Fibroblast of skin of right quadriceps (primary cell): ENCODE measurements around the gene CD248.
"Not testable (repeated sequence)": the region's sequence is repeated elsewhere in the genome, so short reads cannot be mapped to it uniquely, and the experiment has no call there.

Experiments used
- DNase-seq: peaks from one replicate; pipeline ENCODE4 v3.0.0-alpha.2; 2013

CD248 gene

GRCh38 chr11:66316849-66317251 is at the start of gene CD248:
CD248 (minus strand) TSS chr11:66317044; CDS start chr11:66317027, 17 bp downstream.
- DNase-seq = peak; percentile 94

GRCh38 chr11:66365711-66366619 is 49.1 kb upstream of the CD248 start:
- no peak for DNase-seq

GRCh38 chr11:66365166-66365565 is 48.3 kb upstream of the CD248 start:
- DNase-seq = no peak

DNA sequence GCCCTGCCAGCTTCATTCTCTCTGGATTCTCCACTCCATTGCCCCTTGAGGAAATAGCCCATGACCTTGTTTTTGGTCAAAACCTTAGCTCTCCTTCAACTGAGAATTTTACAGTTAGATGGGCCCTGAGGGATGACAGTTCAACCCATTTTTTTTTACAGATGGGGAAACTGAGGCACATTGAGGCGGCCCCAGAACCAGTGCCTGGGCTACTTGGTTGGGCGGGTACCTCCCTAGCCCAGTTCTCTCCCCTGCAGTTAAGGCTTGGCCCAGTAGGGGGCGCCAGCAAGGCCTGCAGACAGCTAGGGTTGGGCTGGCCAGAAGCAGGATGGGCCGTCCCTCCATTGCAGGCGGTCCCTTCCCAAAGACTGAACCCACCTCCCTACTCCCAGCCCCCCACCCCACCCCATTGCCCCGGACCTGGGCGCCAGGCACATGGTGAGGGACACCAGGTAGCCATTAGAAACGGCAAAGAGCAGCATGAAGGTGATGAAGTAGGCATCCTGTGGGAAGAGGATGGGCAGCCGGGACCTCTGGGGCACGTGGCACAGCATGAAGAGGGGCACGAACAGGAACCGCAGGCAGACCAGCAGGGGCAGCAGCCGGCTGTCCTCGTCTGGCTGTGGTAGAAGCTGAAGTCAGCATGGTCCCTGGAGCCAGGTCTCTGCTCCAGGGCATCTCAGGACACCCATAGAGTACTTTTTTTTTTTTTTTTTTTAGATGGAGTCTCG is 47.1 kb upstream of the CD248 start:
- no peak for DNase-seq

- DNase-seq = no peak
Measured at GRCh38 chr11:66363187-66363601, 46.4 kb upstream of the CD248 start.

DNA sequence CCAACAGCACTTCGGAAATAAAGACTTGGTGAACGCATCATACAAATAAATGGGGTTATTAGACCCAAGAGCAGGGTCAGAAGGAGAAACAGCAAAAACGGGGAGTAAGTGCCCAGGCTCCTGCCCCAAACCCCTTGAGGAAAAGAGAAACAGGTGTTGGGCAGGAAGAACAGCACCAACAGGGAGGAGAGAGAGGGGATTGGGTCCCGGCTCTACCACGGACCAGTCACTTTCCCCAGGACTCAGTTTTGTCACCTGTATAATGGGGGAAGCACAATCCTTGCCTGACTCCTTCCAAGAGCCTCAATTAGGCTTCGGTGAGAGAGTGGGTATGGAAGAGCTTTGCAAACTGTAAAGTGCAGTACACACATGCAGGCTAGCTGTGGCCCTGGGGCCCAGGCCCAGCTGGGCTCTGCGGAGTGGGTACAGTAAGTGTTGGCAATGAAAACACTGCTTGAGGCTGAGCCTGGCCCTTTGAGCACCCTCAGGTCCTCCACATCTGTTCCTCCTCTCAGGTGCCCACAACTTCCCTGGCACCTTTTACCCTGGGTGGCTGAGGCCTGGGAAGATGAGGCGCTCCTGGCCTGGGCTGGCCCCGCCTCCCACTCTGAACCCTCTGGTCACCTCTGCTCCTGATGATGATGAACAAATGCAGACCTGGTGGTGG is 45.8 kb upstream of the CD248 start:
- no peak for DNase-seq

DNA sequence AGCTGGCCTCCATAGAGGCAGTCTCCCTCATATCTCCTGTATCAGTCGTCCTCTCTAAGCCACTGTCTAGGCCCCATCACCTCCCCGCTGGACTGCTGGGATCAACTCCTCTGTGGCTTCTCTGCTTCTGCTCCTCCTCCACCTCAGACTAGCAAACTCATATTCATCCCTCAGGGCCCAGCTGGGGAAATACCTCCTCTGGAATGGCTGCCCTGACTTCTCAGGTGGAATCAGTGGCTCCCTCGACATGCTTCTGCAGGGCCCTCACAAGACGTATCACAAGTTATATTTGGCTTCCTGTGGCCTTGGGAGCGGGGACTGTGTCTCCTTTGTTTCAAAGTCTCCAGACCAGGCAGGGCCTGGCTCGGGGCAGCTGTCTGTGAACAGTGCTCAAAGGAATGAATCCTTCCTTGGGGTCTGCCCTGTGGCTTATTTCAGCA is 44.7 kb upstream of the CD248 start:
- DNase-seq = no peak

GRCh38 chr11:66360406-66361073 is 43.7 kb upstream of the CD248 start:
- no peak for DNase-seq

GRCh38 chr11:66359662-66360087 is 42.8 kb upstream of the CD248 start:
- DNase-seq = no peak

DNA sequence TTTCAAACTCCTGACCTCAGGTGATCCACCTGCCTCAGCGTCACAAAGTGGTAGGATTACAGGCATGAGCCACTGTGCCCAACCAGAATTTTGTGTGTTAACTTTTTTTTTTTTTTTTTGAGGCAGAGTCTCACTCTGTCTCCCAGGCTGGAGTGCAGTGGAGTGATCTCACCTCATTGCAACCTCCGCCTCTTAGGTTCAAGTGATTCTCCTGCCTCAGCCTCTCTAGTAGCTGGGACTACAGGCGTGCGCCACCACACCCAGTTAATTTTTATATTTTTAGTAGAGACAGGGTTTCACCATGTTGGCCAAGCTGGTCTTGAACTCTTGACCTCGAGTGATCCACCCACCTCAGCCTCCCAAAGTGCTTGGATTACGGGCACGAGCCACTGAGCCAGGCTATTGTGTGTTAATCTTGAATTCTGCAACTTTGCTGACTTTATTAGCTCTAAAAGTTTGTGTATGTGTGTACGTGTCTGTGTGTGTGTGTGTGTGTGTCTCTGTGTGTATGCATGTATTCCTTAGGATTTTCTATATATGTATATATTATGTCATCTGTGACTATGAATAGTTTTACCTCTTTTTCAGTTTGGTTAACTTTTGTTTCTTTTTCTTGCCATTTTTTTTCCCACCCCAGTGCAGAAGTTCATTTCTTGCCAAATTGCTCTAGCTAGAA is 33.9 kb upstream of the CD248 start:
- DNase-seq = not testable (repeated sequence)

DNA sequence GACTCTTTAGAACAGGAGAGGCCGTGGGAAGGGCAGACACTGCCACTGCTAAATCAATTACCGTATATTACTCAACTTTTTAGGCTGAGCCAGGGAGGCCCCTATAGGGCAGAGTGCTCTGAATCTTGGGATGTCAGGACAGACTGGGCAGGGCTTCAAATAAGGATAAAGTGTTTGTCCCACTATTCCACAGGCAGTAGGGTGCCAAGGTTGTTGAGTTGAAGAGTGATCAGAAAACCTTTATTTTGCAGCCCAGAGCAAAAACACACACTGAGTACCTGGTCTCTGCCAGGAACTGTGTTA is 32.2 kb upstream of the CD248 start:
- no peak for DNase-seq

GRCh38 chr11:66347425-66348276 is 30.8 kb upstream of the CD248 start, which contains the start of gene B4GAT1:
B4GAT1 (minus strand) TSS chr11:66347629; CDS start chr11:66347545, 84 bp downstream.
- peak; percentile 93 for DNase-seq

- no peak for DNase-seq
Measured at GRCh38 chr11:66346476-66347424, 29.9 kb upstream of the CD248 start.

GRCh38 chr11:66345316-66345649 is 28.4 kb upstream of the CD248 start:
- DNase-seq = no peak

- DNase-seq = peak; percentile 96
Measured at GRCh38 chr11:66344550-66345315, 27.9 kb upstream of the CD248 start, which contains the start of gene BRMS1. BRMS1 (minus strand) TSS chr11:66345104; CDS start chr11:66342234, 2,870 bp downstream.

DNA sequence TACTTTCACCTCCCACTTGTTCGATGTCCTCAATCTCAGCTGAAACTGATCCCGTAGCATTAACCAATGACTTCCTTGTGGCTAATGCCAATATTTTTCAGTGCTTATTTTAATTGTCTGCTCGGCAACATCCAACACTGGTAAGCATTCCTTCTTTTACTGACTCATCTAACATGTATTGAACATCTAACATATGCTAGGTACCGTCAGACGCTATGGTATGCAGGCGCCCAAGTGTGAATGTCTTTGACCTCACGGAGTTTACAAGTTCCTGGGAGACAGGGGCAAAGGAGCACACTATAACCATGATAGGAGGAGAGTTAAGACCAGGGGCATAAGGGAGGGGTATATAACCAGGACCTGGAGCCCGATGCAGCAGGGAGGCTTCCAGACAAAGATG is 26.3 kb upstream of the CD248 start:
- DNase-seq = no peak

GRCh38 chr11:66341502-66342126 is 24.8 kb upstream of the CD248 start:
- DNase-seq = no peak

DNA sequence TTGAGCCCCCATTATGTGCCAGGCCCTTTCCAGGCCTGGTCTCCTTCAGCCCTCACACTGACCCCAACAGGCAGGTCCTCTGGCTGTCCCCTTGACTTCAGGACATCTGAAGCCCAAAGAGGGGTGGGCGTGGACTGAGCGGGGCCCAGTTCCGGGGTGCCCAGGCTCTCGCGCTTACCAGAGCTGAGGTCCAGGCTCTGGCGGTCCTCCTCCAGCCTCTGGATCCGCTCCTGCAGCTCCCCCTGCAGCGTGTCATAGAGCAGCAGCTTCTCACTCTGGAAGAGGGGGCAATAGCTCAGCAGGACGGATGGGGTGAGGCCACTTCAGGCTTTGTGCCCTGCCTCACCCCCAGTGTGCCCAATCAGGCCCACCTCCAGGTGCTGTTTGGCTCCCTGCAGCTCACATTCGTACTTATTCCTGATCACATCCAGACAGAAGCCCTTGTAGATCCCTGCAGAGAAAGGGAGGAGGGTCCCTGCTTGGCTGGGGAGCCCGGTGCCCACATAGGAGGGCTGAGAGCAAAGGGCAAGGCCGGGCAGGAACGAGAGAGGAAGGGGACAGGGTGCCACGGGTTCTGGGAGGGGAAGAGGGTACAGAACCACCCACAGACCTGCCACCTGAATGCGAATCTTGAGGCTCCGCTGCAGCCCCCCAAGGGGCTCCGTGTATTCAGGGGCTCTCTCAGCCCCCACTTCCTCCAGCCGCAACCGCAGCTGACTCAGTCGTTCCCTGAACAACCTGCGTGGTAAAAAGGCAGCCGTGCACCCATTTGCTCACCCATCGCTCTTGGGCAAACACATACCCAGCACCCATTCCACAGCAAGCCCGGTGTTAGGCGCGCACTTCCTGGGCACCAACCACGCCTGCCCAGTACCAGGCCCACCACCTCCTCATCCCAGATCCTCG is 24.0 kb upstream of the CD248 start:
- DNase-seq = no peak
